Endothelial cell of umbilical vein (primary cell): ENCODE data around the gene LAIR1. TPM values are rescaled to one million over a fixed set of nuclear protein-coding genes. Genes with fewer than 3 reads are reported as not detected.

Experiments
- BruUV-seq: library from RNA; stranded (reverse); fragments of 400-500 nt; replicated peaks from 2 replicates; lab custom pipeline; 2021; lab: Mats Ljungman, UMichigan
- CTCF ChIA-PET: fragments of 300-600, 350-600 bp; sonication (Branson Sonifier 250); formaldehyde crosslinking; loops from one replicate; lab custom pipeline; 2021; ENCODE audit warnings: antibody characterized with exemption, inconsistent platforms; lab: Charles Lee
- POLR2A ChIA-PET: fragments of 300-600, 350-600 bp; sonication (Branson Sonifier 250); formaldehyde crosslinking; loops from one replicate; lab custom pipeline; 2021; ENCODE audit warnings: antibody characterized with exemption, inconsistent platforms; lab: Charles Lee
- DNase-seq: peaks from one replicate; pipeline ENCODE4 v3.0.0-alpha.2; 2011; ENCODE audit warnings: low read depth, low spot score
- FAIRE-seq: peaks from 2 replicates; lab custom pipeline; 2011; peaks lifted over from hg19 to GRCh38; lab: Jason Lieb, UNC
- H2AFZ ChIP-seq: 2 replicates; pipeline ENCODE4 v1.6.0; 2012; ENCODE audit warnings: low read depth, low read length, control low read depth, inconsistent platforms
- H3K27ac ChIP-seq: 2 replicates; pipeline ENCODE4 v1.5.1; 2011; ENCODE audit warnings: low read depth, mild to moderate bottlenecking, control low read depth, low read length, moderate library complexity; ENCODE audit not compliant: insufficient read depth
- H3K27me3 ChIP-seq, 2 experiments: 2 replicates each; pipeline versions ENCODE4 v1.6.0 to v1.6.1; 2011; ENCODE audit warnings: low read length in 2 of 2, mixed read lengths in 1 of 2; ENCODE audit not compliant: control insufficient read depth in 2 of 2, insufficient read depth in 2 of 2
- H3K36me3 ChIP-seq, 2 experiments: 2 replicates in 1 of 2; 3 replicates in 1 of 2; pipeline ENCODE4 v1.5.1; 2011; ENCODE audit warnings: low read length in 2 of 2, mild to moderate bottlenecking in 1 of 2, moderate library complexity in 1 of 2; ENCODE audit not compliant: control insufficient read depth in 2 of 2, insufficient read depth in 2 of 2; ENCODE audit errors: extremely low read depth in 1 of 2
- H3K4me1 ChIP-seq: 3 replicates; pipeline ENCODE4 v1.5.1; 2011; ENCODE audit warnings: mild to moderate bottlenecking, low read length; ENCODE audit not compliant: control insufficient read depth, insufficient read depth; ENCODE audit errors: extremely low read depth
- H3K4me2 ChIP-seq: 2 replicates; pipeline ENCODE4 v1.6.1; 2011; ENCODE audit warnings: low read length, control low read depth, mixed read lengths; ENCODE audit not compliant: insufficient read depth
- H3K4me3 ChIP-seq, 3 experiments: fragments of 200-600 bp in 1 of 3; sonication (generic), shearing (Covaris generic) in 1 of 3; replicated peaks in 1 of 3; 2 replicates each; pipeline ENCODE4 v1.5.1; 2011 to 2016; ENCODE audit warnings: control low read depth in 3 of 3, low read length in 3 of 3, mild to moderate bottlenecking in 2 of 3, inconsistent platforms in 1 of 3, low read depth in 1 of 3, moderate library complexity in 1 of 3; ENCODE audit not compliant: insufficient read depth in 1 of 3
- H3K79me2 ChIP-seq: 2 replicates; pipeline ENCODE4 v1.6.0; 2012; ENCODE audit warnings: low read length, inconsistent platforms; ENCODE audit not compliant: control insufficient read depth, insufficient read depth
- H3K9ac ChIP-seq: replicated peaks from 2 replicates; pipeline ENCODE3; 2011; ENCODE audit warnings: low read length, control low read depth; ENCODE audit not compliant: insufficient read depth; ENCODE audit errors: extremely low read depth
- H3K9me1 ChIP-seq: replicated peaks from 3 replicates; pipeline ENCODE4 v1.6.0; 2011; ENCODE audit warnings: mild to moderate bottlenecking, low read length; ENCODE audit not compliant: control insufficient read depth, insufficient read depth; ENCODE audit errors: extremely low read depth
- H3K9me3 ChIP-seq: replicated peaks from 2 replicates; pipeline ENCODE4 v1.5.1; 2012; ENCODE audit warnings: low read length, inconsistent platforms; ENCODE audit not compliant: control insufficient read depth, insufficient read depth
- H4K20me1 ChIP-seq: replicated peaks from 2 replicates; pipeline ENCODE3; 2011; ENCODE audit warnings: mild to moderate bottlenecking, low read length; ENCODE audit not compliant: control insufficient read depth, insufficient read depth; ENCODE audit errors: extremely low read depth
- CTCF ChIP-seq, 2 donors: IDR thresholded peaks; 1 replicate in 1 of 2; 2 replicates in 1 of 2; pipeline ENCODE4 v1.5.1; 2011; ENCODE audit warnings: low read length in 2 of 2, mild to moderate bottlenecking in 2 of 2, moderate library complexity in 2 of 2, control low read depth in 1 of 2, inconsistent platforms in 1 of 2, low read depth in 1 of 2; ENCODE audit not compliant: insufficient read depth in 1 of 2; ENCODE audit errors: extremely low read depth in 1 of 2
- EZH2 ChIP-seq: IDR thresholded peaks from 2 replicates; pipeline ENCODE4 v1.6.1; 2012; ENCODE audit warnings: borderline replicate concordance, low read depth, mild to moderate bottlenecking, moderate library complexity, low read length, inconsistent platforms; ENCODE audit not compliant: severe bottlenecking
- FOS ChIP-seq: IDR thresholded peaks from 2 replicates; pipeline ENCODE4 v1.6.1; 2011; ENCODE audit warnings: mild to moderate bottlenecking, low read length, moderate library complexity, borderline replicate concordance; ENCODE audit not compliant: insufficient read depth
- GATA2 ChIP-seq: IDR thresholded peaks from 2 replicates; pipeline ENCODE4 v1.7.0; 2011; ENCODE audit warnings: low read depth, mild to moderate bottlenecking, moderate library complexity, mixed read lengths, low read length; ENCODE audit not compliant: insufficient read length, insufficient read depth
- JUN ChIP-seq: IDR thresholded peaks from 2 replicates; pipeline ENCODE4 v1.6.1; 2011; ENCODE audit warnings: borderline replicate concordance, low read depth; ENCODE audit not compliant: insufficient read length, insufficient read depth
- MAX ChIP-seq: IDR thresholded peaks from 2 replicates; pipeline ENCODE4 v1.6.1; 2011; ENCODE audit not compliant: insufficient read depth, insufficient read length
- MYC ChIP-seq: IDR thresholded peaks from one replicate; pipeline ENCODE4 v1.6.1; 2011; ENCODE audit warnings: mild to moderate bottlenecking, low read depth, low read length
- POLR2A ChIP-seq: IDR thresholded peaks from 2 replicates; pipeline ENCODE4 v1.6.1; 2012; ENCODE audit warnings: low read depth, mild to moderate bottlenecking, control low read depth, low read length
- POLR2AphosphoS5 ChIP-seq: IDR thresholded peaks from 2 replicates; pipeline ENCODE4 v1.6.1; 2012; ENCODE audit warnings: low read depth, mild to moderate bottlenecking, control low read depth, low read length, moderate library complexity; ENCODE audit not compliant: insufficient read depth
- dilution Hi-C: fragments of 300-500 bp; cut with MboI; formaldehyde crosslinking; loops from one replicate; pipeline ENCODE4 v1.15.0; 2019; ENCODE audit warnings: low sequenced_read_pairs; ENCODE audit not compliant: extremely low pct_ligation_motif_present
- intact Hi-C: fragments of 100-400 bp; cut with micrococcal nuclease; formaldehyde crosslinking; loops from one replicate; pipeline ENCODE4 v1.10.0; 2022
- polyA plus RNA-seq, 4 experiments: library from polyadenylated mRNA; depleted of rRNA in 3 of 4; stranded (reverse) in 3 of 4; unstranded in 1 of 4; fragments of >200 nt; gene quantifications; 2 replicates each; pipeline versions ENCODE4 v1.2.1 to v1.2.3, GENCODE V29; 2011 to 2012; ENCODE audit warnings: missing spikeins in 1 of 4
- total RNA-seq: library from RNA; stranded (reverse); gene quantifications from 2 replicates; pipeline ENCODE4 v1.2.3, GENCODE V29; 2021

The LAIR1 gene
- total and polyA plus RNA-seq, 2 donors (not counting 3 experiments of a cell fraction or from before 2014, with no cell fraction given): not detected

DNA sequence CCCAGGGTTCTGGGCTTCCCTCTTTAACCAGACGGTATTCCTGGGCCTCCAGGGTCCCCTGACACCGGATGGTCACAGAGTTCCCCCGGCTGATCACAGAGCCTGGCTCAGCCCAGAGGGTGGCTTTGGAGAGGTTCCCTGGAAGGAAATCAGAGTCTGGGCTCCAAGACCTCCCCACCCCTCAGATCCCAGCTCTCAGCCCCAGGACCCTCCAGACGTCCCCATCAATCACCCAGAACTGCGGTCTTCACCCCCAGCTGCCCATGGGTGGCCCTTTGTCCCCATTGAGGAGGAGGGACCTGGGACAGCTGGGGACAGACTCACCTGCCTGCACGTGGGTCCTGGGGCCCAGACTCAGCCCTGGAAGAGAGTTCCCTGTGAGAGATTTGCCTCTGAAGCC lies 52.7 kb downstream of the LAIR1 start:
- H3K27ac ChIP-seq: no peak overlapping the region
- no peaks in the 10 kb centered on the region for H3K36me3 ChIP-seq
- no peak overlapping the region for H2AFZ ChIP-seq
- H4K20me1 ChIP-seq: no peaks in the 10 kb centered on the region
- no peaks in the 10 kb centered on the region for H3K9me3 ChIP-seq
- ChIA-PET POLR2A (no interaction called here), CTCF (no interaction called here)
- H3K27me3 ChIP-seq: no peaks in the 10 kb centered on the region
- intact Hi-C loops: no loop called here
- no TSS peak for BruUV-seq
- DNase-seq (no peak), FAIRE-seq (no peak)
- dilution Hi-C loops: no loop called here
- H3K4me1 ChIP-seq: no peaks in the 10 kb centered on the region
- H3K4me2 ChIP-seq: no peak overlapping the region
- no peaks in the 10 kb centered on the region for H3K79me2 ChIP-seq
- H3K9me1 ChIP-seq: no peaks in the 10 kb centered on the region
- TF ChIP-seq EZH2: no peak
- no peak for TF ChIP-seq CTCF (IDR thresholded peaks at IDR 0.05; ENCODE audit: extremely low read depth in 1 of 2, insufficient read depth in 1 of 2, low read depth in 1 of 2, low read length in 2 of 2)
- TF ChIP-seq MYC: no peak
- TF ChIP-seq JUN: no peak
- TF ChIP-seq MAX: no peak
- TF ChIP-seq GATA2: no peak
- TF ChIP-seq POLR2AphosphoS5: no peak
- TF ChIP-seq POLR2A: no peak
- no peak for TF ChIP-seq FOS
- no peak overlapping the region for H3K4me3 ChIP-seq
- no peak overlapping the region for H3K9ac ChIP-seq
